Tibial artery (tissue), 4 donors: ENCODE measurements around the gene C3orf22.

Experiments
- DNase-seq, 2 donors: peaks; one replicate each; pipeline ENCODE4 v3.0.0-alpha.2; 2019
- H3K27ac ChIP-seq, 2 donors: fragments of 200-600 bp; sonication (generic) in 1 of 2; 1 replicate in 1 of 2; 2 replicates in 1 of 2; pipeline ENCODE4 v1.5.1; 2018 to 2019; ENCODE audit warnings: mild to moderate bottlenecking in 1 of 2
- H3K27me3 ChIP-seq, 2 donors: fragments of 200-600 bp; sonication (generic) in 1 of 2; one replicate each; pipeline versions ENCODE4 v1.5.1 to v1.6.0; 2016 to 2019
- H3K36me3 ChIP-seq, 3 donors: fragments of 200-600 bp; sonication (generic) in 2 of 3; one replicate each; pipeline ENCODE4 v1.5.1; 2016 to 2019; ENCODE audit warnings: mild to moderate bottlenecking in 2 of 3
- H3K4me1 ChIP-seq, 4 donors: fragments of 200-600 bp; sonication (generic) in 2 of 4; 1 replicate in 3 of 4; 2 replicates in 1 of 4; pipeline ENCODE4 v1.5.1; 2016 to 2019
- H3K4me3 ChIP-seq, 2 donors: fragments of 200-600 bp; sonication (generic) in 1 of 2; 1 replicate in 1 of 2; 2 replicates in 1 of 2; pipeline ENCODE4 v1.5.1; 2018 to 2019; ENCODE audit warnings: mild to moderate bottlenecking in 2 of 2
- H3K9me3 ChIP-seq, 3 donors: fragments of 200-600 bp; sonication (generic) in 1 of 3; one replicate each; pipeline ENCODE4 v1.5.1; 2016 to 2019
- intact Hi-C: fragments of 100-400 bp; cut with DNase I; formaldehyde crosslinking; loops from one replicate; pipeline ENCODE4 v1.15.0; 2023; ENCODE audit warnings: low total_unique reads
- TF ChIP-seq, protein P1 (sequence below), 2 experiments: fragments of 200-600 bp in 1 of 2; fragments of 450-650 bp in 1 of 2; IDR thresholded peaks; one replicate each; pipeline ENCODE4 v1.5.1; 2017 to 2019; ENCODE audit warnings: antibody characterized with exemption in 2 of 2, mild to moderate bottlenecking in 1 of 2, moderate library complexity in 1 of 2

Gene C3orf22

GRCh38 chr3:126546549-126547239 is 12.0 kb downstream of the C3orf22 start:
- H3K36me3 ChIP-seq: no peaks in the 10 kb centered on the region
- no peaks in the 10 kb centered on the region for H3K4me1 ChIP-seq
- no peaks in the 10 kb centered on the region for H3K9me3 ChIP-seq
- H3K27ac ChIP-seq: no peak overlapping the region
- intact Hi-C loops: no loop called here
- peak in 1 of 2 donors; percentile 49 for DNase-seq
- TF ChIP-seq, protein P1, sequence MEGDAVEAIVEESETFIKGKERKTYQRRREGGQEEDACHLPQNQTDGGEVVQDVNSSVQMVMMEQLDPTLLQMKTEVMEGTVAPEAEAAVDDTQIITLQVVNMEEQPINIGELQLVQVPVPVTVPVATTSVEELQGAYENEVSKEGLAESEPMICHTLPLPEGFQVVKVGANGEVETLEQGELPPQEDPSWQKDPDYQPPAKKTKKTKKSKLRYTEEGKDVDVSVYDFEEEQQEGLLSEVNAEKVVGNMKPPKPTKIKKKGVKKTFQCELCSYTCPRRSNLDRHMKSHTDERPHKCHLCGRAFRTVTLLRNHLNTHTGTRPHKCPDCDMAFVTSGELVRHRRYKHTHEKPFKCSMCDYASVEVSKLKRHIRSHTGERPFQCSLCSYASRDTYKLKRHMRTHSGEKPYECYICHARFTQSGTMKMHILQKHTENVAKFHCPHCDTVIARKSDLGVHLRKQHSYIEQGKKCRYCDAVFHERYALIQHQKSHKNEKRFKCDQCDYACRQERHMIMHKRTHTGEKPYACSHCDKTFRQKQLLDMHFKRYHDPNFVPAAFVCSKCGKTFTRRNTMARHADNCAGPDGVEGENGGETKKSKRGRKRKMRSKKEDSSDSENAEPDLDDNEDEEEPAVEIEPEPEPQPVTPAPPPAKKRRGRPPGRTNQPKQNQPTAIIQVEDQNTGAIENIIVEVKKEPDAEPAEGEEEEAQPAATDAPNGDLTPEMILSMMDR (IDR thresholded peaks at IDR 0.05): no peak
- no peak overlapping the region for H3K4me3 ChIP-seq
- H3K27me3 ChIP-seq: peaks cover 0 to 59% of the 10 kb centered on the region in 2 donors

GRCh38 chr3:126546013-126546412 is 12.7 kb downstream of the C3orf22 start:
- H3K27me3 ChIP-seq: peaks cover 0 to 63% of the 10 kb centered on the region in 2 donors
- H3K27ac ChIP-seq: no peak overlapping the region
- H3K4me3 ChIP-seq: no peak overlapping the region
- peaks cover 0 to 2% (median 0%) of the 10 kb centered on the region in 4 donors for H3K4me1 ChIP-seq
- TF ChIP-seq, protein P1 (IDR thresholded peaks at IDR 0.05): no peak
- no peaks in the 10 kb centered on the region for H3K9me3 ChIP-seq
- no peaks in the 10 kb centered on the region for H3K36me3 ChIP-seq
- DNase-seq: peak in 1 of 2 donors; percentile 21
- intact Hi-C loops: no loop called here

DNA sequence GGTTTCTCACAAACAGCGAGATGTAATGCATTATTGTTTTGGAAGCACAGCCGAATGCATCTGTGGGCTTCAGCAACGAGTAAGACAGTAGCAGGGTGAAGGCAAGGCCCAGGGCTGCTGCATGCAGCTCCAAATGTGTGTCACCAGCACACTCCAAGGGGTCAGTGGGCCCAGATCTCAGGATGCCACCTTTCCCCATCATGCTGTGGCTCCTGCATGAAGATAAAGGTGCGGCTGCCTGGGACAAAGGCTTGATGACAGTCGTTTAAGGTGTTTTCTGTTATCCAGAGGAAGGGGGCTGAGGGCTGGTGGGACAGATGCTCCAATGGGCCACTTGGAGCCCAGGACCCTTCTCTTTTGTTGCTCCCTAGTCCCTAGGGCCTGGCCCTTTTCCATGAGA is 13.2 kb downstream of the C3orf22 start:
- DNase-seq: no peak
- Histone ChIP-seq H3K36me3 (no peaks in the 10 kb centered on the region), H3K4me1 (peaks cover 0 to 6% (median 2%) of the 10 kb centered on the region in 4 donors), H3K4me3 (no peak overlapping the region), H3K9me3 (no peaks in the 10 kb centered on the region), H3K27me3 (peaks cover 0 to 66% of the 10 kb centered on the region in 2 donors), H3K27ac (no peak overlapping the region)
- intact Hi-C loops: no loop called here
- TF ChIP-seq, protein P1 (IDR thresholded peaks at IDR 0.05): no peak

DNA sequence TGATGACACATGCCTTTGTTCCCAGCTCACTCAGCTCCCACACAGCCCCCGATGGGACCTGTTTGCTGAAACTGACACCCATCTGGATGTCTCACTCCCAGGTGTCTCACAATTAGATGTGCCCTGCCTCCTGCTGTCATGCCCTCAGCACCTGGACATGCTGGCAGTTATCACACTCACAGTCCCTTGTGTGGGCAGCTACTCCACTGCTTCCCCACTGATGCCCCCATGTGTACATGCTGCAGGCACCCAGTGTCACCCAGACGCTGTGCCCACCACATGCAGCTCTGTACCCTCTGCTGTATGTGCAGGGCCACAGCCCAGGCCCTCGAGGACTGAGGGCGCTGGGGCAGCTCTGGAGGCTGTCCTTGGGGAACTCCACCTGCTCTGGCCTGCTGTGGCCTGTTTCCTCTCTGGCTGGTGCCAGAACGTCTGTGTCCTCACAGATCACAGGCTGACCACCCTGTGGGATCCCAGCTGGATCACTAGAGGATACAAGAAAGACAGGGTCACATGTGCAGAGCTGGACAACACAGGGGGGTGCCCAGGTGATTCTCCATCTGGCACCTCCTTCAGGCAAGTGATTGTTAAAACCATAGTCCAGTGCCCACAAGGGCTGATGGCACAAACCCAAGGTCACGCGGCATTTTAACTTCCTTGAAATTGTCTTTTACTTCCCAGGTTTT is 14.0 kb downstream of the C3orf22 start:
- Histone ChIP-seq H3K9me3 (no peaks in the 10 kb centered on the region), H3K36me3 (no peaks in the 10 kb centered on the region), H3K27me3 (peaks cover 0 to 59% of the 10 kb centered on the region in 2 donors), H3K4me3 (no peak overlapping the region), H3K4me1 (peaks cover 0 to 7% (median 3%) of the 10 kb centered on the region in 4 donors), H3K27ac (no peak overlapping the region)
- peak; percentile 27 to 56 for DNase-seq
- intact Hi-C loops: no loop called here
- TF ChIP-seq, protein P1 (IDR thresholded peaks at IDR 0.05): no peak

- Histone ChIP-seq H3K9me3 (no peaks in the 10 kb centered on the region), H3K4me3 (no peak overlapping the region), H3K27me3 (peaks cover 0 to 59% of the 10 kb centered on the region in 2 donors), H3K36me3 (no peaks in the 10 kb centered on the region), H3K4me1 (peaks cover 0 to 7% (median 3%) of the 10 kb centered on the region in 4 donors), H3K27ac (no peak overlapping the region)
- TF ChIP-seq, protein P1 (IDR thresholded peaks at IDR 0.05): no peak
- DNase-seq: peak in 1 of 2 donors; percentile 37
- intact Hi-C loops: no loop called here
These were observed 15.2 kb downstream of the C3orf22 start for GRCh38 chr3:126543457-126544061.
